ENCODE measurements around the gene SPNS2.

The SPNS2 gene

GRCh38 chr17:4480929-4481898 is 17.5 kb upstream of the SPNS2 start:
- peak; percentile 77 for DNase-seq

DNA sequence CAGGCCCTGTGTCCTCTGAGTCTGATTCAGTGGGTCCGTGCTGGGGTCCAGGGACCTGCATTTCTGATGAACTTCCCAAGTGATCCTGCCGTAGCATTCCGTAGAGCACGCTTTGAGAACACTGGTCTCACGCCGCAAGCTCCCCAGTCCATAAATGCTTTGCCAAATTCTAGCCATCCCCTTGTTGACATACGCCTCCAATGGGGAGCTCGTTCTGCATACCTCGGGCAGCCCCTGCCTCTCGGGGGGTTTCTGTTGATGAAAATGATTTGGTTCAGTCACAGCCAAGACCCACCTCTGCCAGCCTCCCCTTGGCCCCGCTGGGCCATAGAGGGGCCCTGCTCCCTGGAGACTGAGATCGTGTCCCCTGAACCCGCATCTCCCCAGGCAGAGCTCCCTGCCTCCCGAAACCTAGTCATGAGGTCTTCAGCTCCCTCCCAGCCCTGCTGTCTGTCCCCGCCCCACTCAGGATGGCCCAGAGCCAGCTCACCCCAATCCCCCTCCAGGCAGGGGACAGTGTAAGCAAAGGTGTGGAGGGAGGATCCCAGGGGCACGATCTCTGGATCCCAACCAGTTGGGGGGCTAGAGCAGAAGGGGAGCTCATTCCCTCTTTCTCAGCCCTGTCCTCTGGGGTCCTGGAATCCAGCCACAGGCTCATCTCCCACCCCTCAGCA is 16.2 kb upstream of the SPNS2 start:
- DNase-seq, result no peak

- no peak for DNase-seq
These were observed 15.5 kb upstream of the SPNS2 start for GRCh38 chr17:4483012-4483840.

- peak; percentile 81 for DNase-seq
These were observed 12.7 kb upstream of the SPNS2 start for GRCh38 chr17:4485676-4486646.

DNA sequence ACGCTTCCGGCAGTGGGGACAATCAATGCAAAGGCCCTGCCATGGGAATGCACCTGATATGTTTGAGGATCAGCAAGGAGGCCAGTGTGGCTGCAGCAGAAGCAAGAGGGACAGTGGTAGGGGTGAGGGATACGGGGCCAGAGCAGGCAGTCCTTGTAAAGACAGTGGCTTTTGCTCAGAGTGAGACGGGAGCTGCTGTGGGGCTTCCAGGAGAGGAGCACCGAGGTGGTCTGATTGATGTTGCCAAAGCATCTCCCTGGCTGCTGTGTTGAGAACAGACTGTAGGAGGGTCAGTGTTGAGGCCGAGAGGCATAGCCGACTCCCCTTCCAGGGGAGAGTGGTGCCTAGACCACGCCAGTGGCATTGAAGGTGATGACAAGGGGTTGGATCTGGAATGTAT is 11.4 kb upstream of the SPNS2 start:
- no peak for DNase-seq

DNA sequence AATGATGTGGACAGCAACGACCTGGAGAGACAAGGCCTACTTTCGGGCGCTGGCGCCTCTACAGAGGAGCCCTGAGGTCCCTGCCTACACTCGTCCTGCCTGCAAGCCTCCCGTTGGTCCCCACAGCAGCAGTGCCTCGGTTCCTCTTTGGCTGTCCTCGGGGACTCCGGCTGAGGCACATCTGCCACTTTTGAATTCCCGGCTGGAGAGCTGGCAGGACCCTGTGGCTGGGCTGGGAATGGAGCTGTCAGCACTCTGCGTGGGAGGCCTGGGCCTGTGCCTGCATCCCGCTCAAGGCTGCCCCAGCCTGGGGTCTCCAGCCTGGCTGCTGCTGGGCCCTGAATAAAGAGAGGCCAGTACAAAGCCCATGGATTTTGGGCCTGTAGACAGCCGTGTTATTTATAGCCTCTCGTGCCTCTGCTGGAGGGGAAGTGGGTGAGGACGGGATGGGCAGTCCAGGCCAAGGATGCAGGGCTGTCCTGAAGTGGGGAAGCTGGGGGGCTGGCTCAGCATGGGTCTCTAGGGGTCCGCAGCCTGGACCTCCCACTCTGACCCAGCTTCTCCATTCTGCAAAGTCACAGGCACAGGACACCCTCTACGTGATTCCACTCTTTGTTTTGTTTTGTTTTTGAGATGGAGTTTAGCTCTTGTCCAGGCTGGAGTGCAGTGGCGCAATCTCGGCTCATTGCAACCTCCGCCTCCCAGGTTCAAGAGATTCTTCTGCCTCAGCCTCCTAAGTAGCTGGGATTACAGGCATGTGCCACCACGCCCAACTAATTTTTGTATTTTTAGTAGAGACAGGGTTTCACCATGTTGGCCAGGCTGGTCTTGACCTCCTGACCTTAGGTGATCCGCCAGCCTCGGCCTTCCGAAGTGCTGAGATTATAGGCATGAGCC is 10.6 kb upstream of the SPNS2 start:
- no peak for DNase-seq

DNA sequence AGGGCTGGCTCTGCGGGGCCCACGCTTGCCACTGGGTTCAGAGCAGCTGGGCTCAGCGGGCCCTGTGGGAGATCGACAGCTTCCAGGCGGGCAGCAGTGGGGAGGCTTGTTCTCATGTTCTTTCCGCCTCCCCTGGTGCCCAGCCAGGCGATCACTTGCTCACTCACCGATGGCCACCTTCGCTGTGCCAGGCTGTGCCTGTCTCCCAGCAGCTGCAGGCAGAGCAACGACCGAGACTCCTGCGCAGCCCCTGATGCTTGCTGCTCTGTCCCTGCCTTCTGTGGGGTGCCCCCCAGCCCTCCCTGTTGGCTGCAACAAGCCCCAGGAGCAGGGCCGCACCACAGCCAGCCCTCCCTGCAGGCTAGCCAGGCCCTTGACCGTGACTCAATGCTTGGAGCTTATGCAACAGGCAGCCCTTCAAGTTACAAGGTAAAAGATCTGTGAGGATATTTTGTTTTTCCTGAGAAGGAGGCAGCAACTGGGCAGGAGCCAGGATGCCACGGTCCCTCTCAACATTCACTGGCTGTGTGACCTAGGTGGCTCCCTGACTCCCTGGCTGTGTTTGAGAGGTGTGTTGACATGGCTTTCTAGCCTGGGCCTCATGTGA is 9.6 kb upstream of the SPNS2 start:
- DNase-seq, result no peak

GRCh38 chr17:4490109-4490591 is 8.5 kb upstream of the SPNS2 start:
- DNase-seq, result no peak

DNA sequence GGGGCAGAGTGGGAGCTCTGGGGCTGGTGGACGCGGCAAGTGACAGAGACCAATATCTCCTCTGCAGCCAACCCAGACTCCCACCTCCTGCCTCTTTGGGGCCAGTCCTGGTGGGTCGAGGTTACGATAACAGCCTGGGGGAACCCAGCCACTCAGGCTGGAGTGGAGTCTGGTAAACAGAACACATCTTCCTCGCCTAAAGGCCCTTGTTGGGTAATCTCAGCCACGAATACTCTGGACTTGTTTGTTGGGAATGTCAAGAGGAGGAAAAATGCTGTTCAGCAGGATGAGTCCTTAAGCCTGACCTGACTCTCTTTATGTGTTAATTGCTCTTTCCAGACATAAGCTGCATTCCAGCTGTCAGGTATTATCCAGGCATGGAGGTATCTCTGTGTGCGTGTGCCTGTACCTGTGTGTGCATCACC is 8.0 kb upstream of the SPNS2 start:
- DNase-seq, result no peak

DNA sequence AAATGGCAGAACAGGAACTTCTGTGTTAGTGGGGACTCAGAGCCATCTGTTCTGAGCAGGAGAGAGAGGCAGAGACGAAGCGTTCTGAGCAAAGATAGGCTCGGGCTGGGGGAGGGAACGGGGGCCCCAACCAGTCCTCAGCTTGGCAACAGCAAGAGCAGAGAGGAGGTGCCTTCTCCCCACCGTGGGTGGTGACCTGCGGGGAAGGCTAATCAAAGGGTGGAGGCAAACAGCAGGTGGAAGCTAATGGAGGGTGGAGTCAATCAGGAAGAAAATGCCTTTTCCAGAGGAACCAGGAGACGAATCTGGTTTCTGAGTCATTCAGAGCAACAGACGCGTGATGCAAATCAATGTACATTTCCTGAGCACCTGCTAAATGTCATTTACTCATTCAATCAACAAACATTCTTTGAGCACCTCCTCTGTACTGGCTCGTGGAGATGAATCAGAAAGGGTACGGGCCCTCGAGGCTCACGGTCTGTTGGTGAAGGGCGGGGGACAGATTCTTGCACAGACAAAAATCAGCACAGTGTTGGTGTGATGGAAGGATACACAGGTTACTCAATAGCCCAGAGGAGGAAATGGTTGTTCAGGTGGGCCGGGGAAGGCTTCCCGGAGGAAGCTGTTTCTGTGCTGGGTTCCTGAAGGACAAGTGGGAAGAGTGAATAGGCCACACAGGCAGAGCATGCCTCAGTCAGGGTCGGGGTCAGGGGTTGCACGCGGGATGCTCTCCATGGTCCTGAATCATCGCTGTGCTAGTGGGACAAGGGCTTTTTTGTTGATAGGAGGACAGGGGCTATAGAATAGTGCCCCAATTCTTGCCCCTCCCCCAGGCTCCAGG is 5.7 kb upstream of the SPNS2 start:
- DNase-seq, result no peak

DNA sequence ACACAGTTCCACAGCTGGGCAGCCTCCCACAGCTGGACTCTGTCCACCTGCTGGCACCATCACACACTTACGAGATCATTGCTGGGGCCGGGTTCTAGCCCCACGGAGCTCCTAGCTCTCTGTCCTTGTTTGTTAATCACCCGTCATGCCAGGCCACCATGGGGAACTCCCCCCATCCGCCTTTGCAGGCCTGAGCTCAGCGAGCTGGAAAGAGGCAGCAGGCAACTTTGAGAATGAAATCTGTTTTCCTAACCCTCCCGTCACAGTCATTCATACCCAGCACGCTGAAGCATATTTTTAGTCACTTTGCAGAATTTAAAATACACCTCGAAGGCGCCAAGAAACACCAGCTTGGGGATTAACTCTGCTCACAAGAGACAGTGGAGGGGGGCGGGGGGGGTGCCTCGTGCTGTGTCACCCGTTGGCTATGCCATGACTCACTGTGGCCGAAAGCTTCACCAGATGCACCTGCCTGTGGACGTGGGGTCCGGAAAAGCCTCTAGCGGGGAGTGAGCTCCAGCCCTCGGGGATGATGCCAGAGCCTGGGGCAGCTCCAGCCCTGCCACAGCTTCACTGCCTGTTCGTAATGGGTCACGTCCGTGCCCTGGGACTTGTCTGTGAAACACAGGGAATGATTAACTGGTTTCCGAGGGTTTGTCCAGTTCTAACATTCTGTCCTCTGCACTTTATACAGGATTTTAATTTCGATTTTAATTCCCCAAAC is 1.4 kb upstream of the SPNS2 start:
- DNase-seq, result no peak

DNA sequence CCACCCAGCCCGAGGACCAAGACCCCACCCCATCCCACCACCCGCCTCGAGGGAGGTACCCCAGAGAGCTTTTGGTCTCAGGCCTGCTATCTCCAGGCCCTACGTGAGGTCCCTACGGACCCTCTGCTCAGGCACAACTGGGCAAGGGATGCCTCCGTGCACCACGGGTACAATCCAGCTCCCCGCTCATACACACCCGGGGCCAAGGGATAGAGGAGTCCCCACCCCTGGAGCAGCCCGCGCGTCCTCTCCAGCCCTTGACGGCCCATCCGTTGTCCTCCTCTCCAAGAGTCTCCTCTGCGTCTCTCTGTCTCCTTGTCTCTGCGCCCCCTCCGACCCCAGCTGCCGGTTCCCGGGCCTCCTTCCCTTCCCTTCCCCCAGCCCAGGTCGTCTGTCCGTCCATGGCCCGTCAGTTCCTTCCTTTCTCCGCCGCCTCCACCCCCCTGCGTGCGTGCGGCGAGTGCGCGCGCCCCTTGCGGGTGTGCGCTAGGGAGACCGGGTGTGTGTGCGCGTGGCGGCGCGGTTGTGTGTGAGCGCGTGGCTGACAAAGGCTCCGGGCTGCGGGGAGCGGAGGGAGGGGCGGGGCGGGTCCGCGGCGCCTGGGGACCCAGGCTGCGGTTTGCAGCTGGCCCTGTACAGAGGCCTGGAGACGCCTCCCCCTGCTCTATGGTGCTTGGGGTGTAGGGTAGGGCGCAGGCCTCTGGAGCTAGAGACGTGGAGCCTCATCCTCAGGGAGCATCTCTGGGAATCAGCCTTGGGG is 930 bp downstream of the SPNS2 start:
- no peak for DNase-seq

- DNase-seq, result no peak
These were observed 1.5 kb downstream of the SPNS2 start for GRCh38 chr17:4500191-4500571.

DNA sequence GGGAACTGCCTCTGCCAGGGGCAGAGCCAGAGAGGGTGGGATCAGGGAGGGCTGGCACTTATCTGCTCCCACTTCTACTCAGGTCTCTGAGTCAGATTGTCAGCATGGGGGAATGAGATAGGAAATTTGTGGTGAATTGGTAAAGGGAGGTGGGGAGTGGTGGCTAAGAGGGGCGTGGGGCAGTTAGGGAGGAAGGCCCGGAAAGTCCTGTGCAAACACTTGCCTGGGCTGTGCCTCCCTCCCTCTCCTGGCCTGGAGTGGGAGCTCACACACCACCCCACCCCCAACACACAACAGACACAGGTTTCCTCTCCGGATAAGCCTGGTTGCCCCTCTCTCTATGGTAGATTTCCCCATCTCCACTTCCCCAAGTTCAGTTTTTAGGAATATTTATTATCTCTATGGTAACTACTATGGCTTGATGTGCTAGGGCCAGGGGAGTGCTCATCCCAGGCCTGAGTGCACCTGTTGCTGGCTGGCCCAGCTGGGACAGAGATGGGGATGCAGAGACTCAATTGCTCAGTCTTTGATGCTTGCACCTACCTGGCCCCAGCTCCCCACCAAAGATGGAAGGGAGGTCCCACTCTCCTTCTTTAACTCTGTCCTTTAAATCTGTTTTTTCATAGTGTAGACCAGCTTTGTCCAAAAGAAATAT is 2.7 kb downstream of the SPNS2 start:
- no peak for DNase-seq

DNA sequence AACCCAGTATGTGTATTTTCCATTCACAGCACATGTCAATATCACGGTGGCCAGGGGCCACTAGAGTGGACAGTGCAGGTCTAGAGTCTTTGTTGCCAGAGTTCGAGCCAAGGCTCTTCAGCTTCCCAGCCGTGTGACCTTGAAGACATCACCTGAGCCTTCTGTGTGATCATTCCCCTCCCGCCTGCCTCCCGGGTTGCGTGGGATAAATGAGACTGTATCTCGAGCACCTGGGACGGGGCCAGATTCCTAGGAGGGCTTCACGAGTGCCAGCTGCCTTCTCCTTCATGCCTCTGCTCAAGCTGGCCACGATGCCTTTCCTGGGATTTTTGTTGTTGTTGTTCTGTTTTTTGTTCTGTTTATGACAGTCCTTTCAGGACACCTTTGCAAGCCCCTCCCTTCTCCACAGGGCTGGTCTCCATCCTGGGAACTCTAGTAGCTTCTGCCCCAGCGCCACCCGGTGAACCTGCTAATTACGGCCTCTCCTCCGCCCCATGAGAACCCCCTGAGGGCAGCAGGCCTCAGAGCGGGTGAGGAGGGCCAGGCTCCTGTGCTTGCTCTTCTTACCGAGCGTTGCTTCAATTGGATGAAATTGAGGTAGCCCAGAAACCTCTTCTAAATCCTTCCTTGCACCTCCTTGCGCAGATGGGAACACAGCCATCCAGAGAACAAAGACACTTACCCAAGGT is 3.9 kb downstream of the SPNS2 start:
- DNase-seq, result no peak

- DNase-seq, result no peak
These were observed 4.8 kb downstream of the SPNS2 start for GRCh38 chr17:4503283-4504025.

All from activated CD8-positive, alpha-beta memory T cell treated with anti-CD3 and anti-CD28 coated beads, Interleukin-2, amount 50 U/mL, for 48 hours (primary cell).